T-helper 1 cell treated with Interleukin-12 subunit alpha and Interleukin-12 subunit beta and Interleukin-4 antibody, amounts not matched to agents 30 ng/mL and 1 ng/mL, for 36 hours (primary cell): ENCODE data around the gene PRRG2. TPM values are rescaled to one million over a fixed set of nuclear protein-coding genes. Genes with fewer than 3 reads are reported as not detected.

Source experiments
- intact Hi-C: fragments of 100-400 bp; cut with micrococcal nuclease; formaldehyde crosslinking; loops from one replicate; pipeline ENCODE4 v1.15.1; 2024
- total RNA-seq: library from RNA; stranded (reverse); gene quantifications from 2 replicates; pipeline ENCODE4 v1.2.3, GENCODE V29; 2022

PRRG2 gene
- total RNA-seq, 1 donor from 2014 or later: 1.4 TPM

GRCh38 chr19:49556412-49557398, 24.4 kb upstream of the PRRG2 start:
- intact Hi-C loops: loop anchor here (1.0 kb wide), 1 partner anchor 84 kb away; the partner anchor contains the start of gene RRAS

GRCh38 chr19:49557641-49558325, 23.3 kb upstream of the PRRG2 start:
- intact Hi-C loops: no loop called here

- intact Hi-C loops: no loop called here
These were observed 22.5 kb upstream of the PRRG2 start for GRCh38 chr19:49558591-49558990.

GRCh38 chr19:49559443-49559842, 21.7 kb upstream of the PRRG2 start:
- intact Hi-C loops: no loop called here

- intact Hi-C loops: loop anchor here (1.0 kb wide), 1 partner anchor 8 kb away; no protein-coding TSS in a partner anchor
These were observed 21.2 kb upstream of the PRRG2 start for GRCh38 chr19:49559928-49560327.

- intact Hi-C loops: loop anchor here (1.0 kb wide), 1 partner anchor 8 kb away; no protein-coding TSS in a partner anchor
These were observed 20.7 kb upstream of the PRRG2 start for GRCh38 chr19:49560358-49560900.

- intact Hi-C loops: no loop called here
These were observed 16.5 kb upstream of the PRRG2 start for GRCh38 chr19:49564616-49565045.

GRCh38 chr19:49565261-49565660, 15.9 kb upstream of the PRRG2 start:
- intact Hi-C loops: no loop called here

- intact Hi-C loops: no loop called here
These were observed 14.8 kb upstream of the PRRG2 start for GRCh38 chr19:49566302-49566701.

GRCh38 chr19:49567861-49568441, 13.2 kb upstream of the PRRG2 start:
- intact Hi-C loops: loop anchor here (1.0 kb wide), 3 partner anchors 8 to 99 kb away; no protein-coding TSS in a partner anchor

- intact Hi-C loops: loop anchor here (1.0 kb wide), 10 partner anchors 10 to 344 kb away; partner anchors contain the start of genes FLT3LG and NOSIP
These were observed 10.8 kb upstream of the PRRG2 start for GRCh38 chr19:49570138-49570856.

- intact Hi-C loops: loop anchor here (1.0 kb wide), 10 partner anchors 9 to 345 kb away; partner anchors contain the start of genes FLT3LG and NOSIP
These were observed 10.0 kb upstream of the PRRG2 start for GRCh38 chr19:49570997-49571676.

GRCh38 chr19:49573009-49573408, 8.1 kb upstream of the PRRG2 start:
- intact Hi-C loops: no loop called here

- intact Hi-C loops: no loop called here
These were observed 7.7 kb upstream of the PRRG2 start for GRCh38 chr19:49573425-49573824.

GRCh38 chr19:49574206-49574755, 6.8 kb upstream of the PRRG2 start:
- intact Hi-C loops: no loop called here

- intact Hi-C loops: no loop called here
These were observed 1.9 kb upstream of the PRRG2 start for GRCh38 chr19:49579193-49579592.

- intact Hi-C loops: loop anchor here (1.0 kb wide), 6 partner anchors 10 to 127 kb away; partner anchors contain the start of genes ALDH16A1 and RRAS
These were observed 1.2 kb upstream of the PRRG2 start for GRCh38 chr19:49579947-49580263.

- intact Hi-C loops: loop anchor here (1.0 kb wide), 6 partner anchors 10 to 127 kb away; partner anchors contain the start of genes ALDH16A1 and RRAS
These were observed 681 bp upstream of the PRRG2 start, which contains the start of gene NOSIP for GRCh38 chr19:49580264-49581006. Gene NOSIP, minus strand, starts transcription at chr19:49580556. Its CDS starts 19,865 bp downstream, at chr19:49560691.

- intact Hi-C loops: no loop called here
These were observed 2.1 kb downstream of the PRRG2 start for GRCh38 chr19:49583239-49583638.
